ENCODE results near the gene SYDE1. TPM values are rescaled to one million over a fixed set of nuclear protein-coding genes. Genes with fewer than 3 reads are reported as not detected.

Gene SYDE1
- total and polyA plus RNA-seq, 2 experiments from 2014 or later: 16.2 to 113 TPM

GRCh38 chr19:15109768-15110417 lies 2.7 kb downstream of the SYDE1 start:
- Histone ChIP-seq H3K4me2 (ENCODE audit: unreplicated experiment) (no peak overlapping the region), H3K27ac (no peak overlapping the region), H3F3A (ENCODE audit: insufficient read depth) (peaks cover 34% of the 10 kb centered on the region), H2AFZ (no peak overlapping the region), H4K20me1 (ENCODE audit: insufficient read depth) (no peaks in the 10 kb centered on the region), H3K36me3 (ENCODE audit: low read depth) (peaks cover 24% of the 10 kb centered on the region), H3K27me3 (replicated peaks; ENCODE audit: insufficient read depth) (no peaks in the 10 kb centered on the region), H3K4me1 (ENCODE audit: insufficient read depth) (peaks cover 5% of the 10 kb centered on the region; the same call in 1 of the 2 replicates), H3K79me2 (ENCODE audit: insufficient read depth) (peaks cover 42% of the 10 kb centered on the region), H3K9me2 (ENCODE audit: insufficient read depth) (no peaks in the 10 kb centered on the region), H3K4me3 (no peak overlapping the region), H3K9ac (no peak overlapping the region), H3K9me3 (ENCODE audit: low read depth) (no peaks in the 10 kb centered on the region)
- no peak for DNase-seq
- 91% methylated on average over 37 to 43 of the region's 49 CpGs for WGBS, 2 experiments (ENCODE audit: low coverage in 1 of 2, low lambda C conversion rate in 2 of 2, missing lambda C conversion rate in 2 of 2)
- in situ Hi-C loops (cut with MboI): no loop called here
- TF ChIP-seq EZH2 (IDR thresholded peaks at IDR 0.05; ENCODE audit: insufficient read depth, poor library complexity, severe bottlenecking): no peak
- no peak for TF ChIP-seq EZH2phosphoT487 (IDR thresholded peaks at IDR 0.05; ENCODE audit: insufficient read depth, low read depth)

GRCh38 chr19:15110418-15110815 lies 3.2 kb downstream of the SYDE1 start:
- 91 to 98% methylated on average over 7 to 17 of the region's 17 CpGs for WGBS, 2 experiments (ENCODE audit: low coverage in 1 of 2, low lambda C conversion rate in 2 of 2, missing lambda C conversion rate in 2 of 2)
- Histone ChIP-seq H3K9ac (no peak overlapping the region), H4K20me1 (ENCODE audit: insufficient read depth) (no peaks in the 10 kb centered on the region), H2AFZ (no peak overlapping the region), H3K9me3 (ENCODE audit: low read depth) (no peaks in the 10 kb centered on the region), H3K9me2 (ENCODE audit: insufficient read depth) (no peaks in the 10 kb centered on the region), H3K4me2 (ENCODE audit: unreplicated experiment) (no peak overlapping the region), H3F3A (ENCODE audit: insufficient read depth) (peaks cover 36% of the 10 kb centered on the region), H3K4me1 (ENCODE audit: insufficient read depth) (peaks cover 5% of the 10 kb centered on the region; the same call in 1 of the 2 replicates), H3K4me3 (no peak overlapping the region), H3K27me3 (replicated peaks; ENCODE audit: insufficient read depth) (no peaks in the 10 kb centered on the region), H3K79me2 (ENCODE audit: insufficient read depth) (peaks cover 42% of the 10 kb centered on the region), H3K36me3 (ENCODE audit: low read depth) (peaks cover 24% of the 10 kb centered on the region), H3K27ac (no peak overlapping the region)
- DNase-seq: no peak
- in situ Hi-C loops (cut with MboI): no loop called here
- TF ChIP-seq EZH2phosphoT487 (IDR thresholded peaks at IDR 0.05; ENCODE audit: insufficient read depth, low read depth) (no peak), EZH2 (IDR thresholded peaks at IDR 0.05; ENCODE audit: insufficient read depth, poor library complexity, severe bottlenecking) (no peak)

- in situ Hi-C loops (cut with MboI): no loop called here
- Histone ChIP-seq H3K79me2 (ENCODE audit: insufficient read depth) (peaks cover 39% of the 10 kb centered on the region), H3K36me3 (ENCODE audit: low read depth) (peaks cover 24% of the 10 kb centered on the region), H3K27ac (no peak overlapping the region), H2AFZ (no peak overlapping the region), H3K9me3 (ENCODE audit: low read depth) (no peaks in the 10 kb centered on the region), H4K20me1 (ENCODE audit: insufficient read depth) (no peaks in the 10 kb centered on the region), H3F3A (ENCODE audit: insufficient read depth) (peaks cover 36% of the 10 kb centered on the region), H3K9me2 (ENCODE audit: insufficient read depth) (no peaks in the 10 kb centered on the region), H3K4me1 (ENCODE audit: insufficient read depth) (peaks cover 5% of the 10 kb centered on the region; the same call in 1 of the 2 replicates), H3K9ac (no peak overlapping the region), H3K4me2 (ENCODE audit: unreplicated experiment) (no peak overlapping the region), H3K4me3 (no peak overlapping the region), H3K27me3 (replicated peaks; ENCODE audit: insufficient read depth) (no peaks in the 10 kb centered on the region)
- DNase-seq: no peak
- no peak for TF ChIP-seq EZH2phosphoT487 (IDR thresholded peaks at IDR 0.05; ENCODE audit: insufficient read depth, low read depth)
- TF ChIP-seq EZH2 (IDR thresholded peaks at IDR 0.05; ENCODE audit: insufficient read depth, poor library complexity, severe bottlenecking): no peak
- 94 to 100% methylated on average over 1 of the region's 1 CpG for WGBS, 2 experiments (ENCODE audit: low coverage in 1 of 2, low lambda C conversion rate in 2 of 2, missing lambda C conversion rate in 2 of 2)
Observed at GRCh38 chr19:15111758-15112157, 4.6 kb downstream of the SYDE1 start.

- in situ Hi-C loops (cut with MboI): no loop called here
- H3K9ac ChIP-seq: no peak overlapping the region
Observed at GRCh38 chr19:15112385-15112784, 5.2 kb downstream of the SYDE1 start.

More at GRCh38 chr19:15112385-15112784, 5.2 kb downstream of the SYDE1 start:
- TF ChIP-seq EZH2phosphoT487 (IDR thresholded peaks at IDR 0.05; ENCODE audit: insufficient read depth, low read depth): no peak
- no peak for TF ChIP-seq EZH2 (IDR thresholded peaks at IDR 0.05; ENCODE audit: insufficient read depth, poor library complexity, severe bottlenecking)
- Histone ChIP-seq H3K4me2 (ENCODE audit: unreplicated experiment) (no peak overlapping the region), H3F3A (ENCODE audit: insufficient read depth) (peaks cover 36% of the 10 kb centered on the region), H3K4me1 (ENCODE audit: insufficient read depth) (peaks cover 5% of the 10 kb centered on the region; the same call in 1 of the 2 replicates), H3K9me3 (ENCODE audit: low read depth) (no peaks in the 10 kb centered on the region), H3K27me3 (replicated peaks; ENCODE audit: insufficient read depth) (no peaks in the 10 kb centered on the region), H4K20me1 (ENCODE audit: insufficient read depth) (no peaks in the 10 kb centered on the region), H3K79me2 (ENCODE audit: insufficient read depth) (peaks cover 35% of the 10 kb centered on the region), H2AFZ (no peak overlapping the region), H3K27ac (no peak overlapping the region), H3K9me2 (ENCODE audit: insufficient read depth) (no peaks in the 10 kb centered on the region), H3K36me3 (ENCODE audit: low read depth) (peaks cover 24% of the 10 kb centered on the region), H3K4me3 (no peak overlapping the region)
- 92 to 93% methylated on average over 11 of the region's 11 CpGs for WGBS, 2 experiments (ENCODE audit: low coverage in 1 of 2, low lambda C conversion rate in 2 of 2, missing lambda C conversion rate in 2 of 2)
- DNase-seq: peak; percentile 30

All from GM23248 (cell line).